A549 (cell line): ENCODE data around the gene TSPO. TPM values are rescaled to one million over a fixed set of nuclear protein-coding genes. Genes with fewer than 3 reads are reported as not detected.

Experiments used
- ATAC-seq, 2 experiments: fragments of 200-7000 bp in 1 of 2; fragments of >200 bp in 1 of 2; cut with Nextera tagmentation in 1 of 2; cut with Tn5 transposase in 1 of 2; 3 replicates each; pipeline versions ENCODE4 v1.8.0 to v1.9.1; 2018 to 2020; ENCODE audit warnings: mild to moderate bottlenecking in 1 of 2, moderate library complexity in 1 of 2
- CTCF ChIA-PET: fragments of 300-600 bp; sonication (Branson Sonifier 250); formaldehyde crosslinking; extraction: SDS; loops from one replicate; lab custom pipeline; 2021; ENCODE audit warnings: antibody characterized with exemption, inconsistent platforms; lab: Yijun Ruan, JAX
- POLR2A ChIA-PET: fragments of 350-600 bp; formaldehyde crosslinking; extraction: SDS; loops from one replicate; lab custom pipeline; 2021; ENCODE audit warnings: antibody characterized with exemption, inconsistent platforms; lab: Yijun Ruan, JAX
- DNase-seq, 2 experiments: peaks; one replicate each; pipeline versions ENCODE4 v3.0.0 to v3.0.0-alpha.2; 2011 to 2016; ENCODE audit warnings: low read depth in 1 of 2, low spot score in 1 of 2
- FAIRE-seq: peaks from 2 replicates; lab custom pipeline; 2011; peaks lifted over from hg19 to GRCh38; lab: Jason Lieb, UNC
- H3K27ac ChIP-seq, 2 experiments: fragments of >200 bp; sonication (Bioruptor Twin); formaldehyde crosslinking; 3 replicates each; pipeline ENCODE4 v1.5.1; 2016 to 2017
- H3K4me1 ChIP-seq: fragments of >200 bp; sonication (Bioruptor Twin); formaldehyde crosslinking; 3 replicates; pipeline ENCODE4 v1.6.1; 2016
- H3K4me2 ChIP-seq: fragments of >200 bp; sonication (Bioruptor Twin); formaldehyde crosslinking; 3 replicates; pipeline ENCODE4 v1.6.1; 2016
- H3K4me3 ChIP-seq: fragments of >200 bp; sonication (Bioruptor Twin); formaldehyde crosslinking; 3 replicates; pipeline ENCODE4 v1.5.1; 2016
- H3K9me3 ChIP-seq: fragments of >200 bp; sonication (Bioruptor Twin); formaldehyde crosslinking; 3 replicates; pipeline ENCODE4 v1.6.1; 2016
- BHLHE40 ChIP-seq: IDR thresholded peaks from 2 replicates; pipeline ENCODE4 v1.6.1; 2012; ENCODE audit warnings: low read depth, low read length, inconsistent platforms
- CBX2 ChIP-seq: fragments of 200-600 bp; sonication (generic); IDR thresholded peaks from 2 replicates; pipeline ENCODE4 v1.6.1; 2016; ENCODE audit warnings: low read depth, mild to moderate bottlenecking, borderline replicate concordance
- CTCF ChIP-seq: fragments of >200 bp; sonication (Bioruptor Twin); formaldehyde crosslinking; IDR thresholded peaks from 3 replicates; pipeline ENCODE4 v1.5.1; 2016
- EHF ChIP-seq: fragments of 250-450 bp; sonication (Bioruptor Pico); IDR thresholded peaks from 2 replicates; pipeline ENCODE4 v1.5.0; 2020; ENCODE audit warnings: mild to moderate bottlenecking
- GATA3 ChIP-seq: IDR thresholded peaks from 2 replicates; pipeline ENCODE4 v1.6.1; 2012; ENCODE audit warnings: borderline replicate concordance
- HEYL ChIP-seq: fragments of 250-450 bp; sonication (Bioruptor Pico); IDR thresholded peaks from 2 replicates; pipeline ENCODE4 v1.8.0; 2021; ENCODE audit warnings: mild to moderate bottlenecking, moderate library complexity
- HOXB5 ChIP-seq: fragments of 250-450 bp; sonication (Bioruptor Pico); IDR thresholded peaks from 2 replicates; pipeline ENCODE4 v1.5.0; 2020; ENCODE audit warnings: mild to moderate bottlenecking, moderate library complexity
- JUN ChIP-seq, 2 experiments: fragments of >200 bp; sonication (Bioruptor Twin); formaldehyde crosslinking; IDR thresholded peaks; 2 replicates in 1 of 2; 3 replicates in 1 of 2; pipeline ENCODE4 v1.6.1; 2016 to 2017
- JUNB ChIP-seq: fragments of >200 bp; sonication (Bioruptor Twin); formaldehyde crosslinking; IDR thresholded peaks from 2 replicates; pipeline ENCODE4 v1.6.1; 2016
- MAX ChIP-seq: IDR thresholded peaks from 2 replicates; pipeline ENCODE4 v1.6.1; 2012
- MYC ChIP-seq: IDR thresholded peaks from 2 replicates; pipeline ENCODE4 v1.6.1; 2012; ENCODE audit warnings: mild to moderate bottlenecking, inconsistent platforms, low read length, improper control_type of control experiment, borderline replicate concordance
- NFE2L2 ChIP-seq: fragments of 150-350 bp; conservative IDR thresholded peaks from 2 replicates; pipeline ENCODE4 v1.6.1; 2014; ENCODE audit warnings: low read length
- NR3C1 ChIP-seq: fragments of >200 bp; sonication (Bioruptor Twin); formaldehyde crosslinking; IDR thresholded peaks from 3 replicates; pipeline ENCODE4 v1.6.1; 2017
- PHF8 ChIP-seq: fragments of 200-600 bp; sonication (generic); IDR thresholded peaks from 2 replicates; pipeline ENCODE4 v1.6.1; 2016; ENCODE audit warnings: low read depth, mild to moderate bottlenecking, antibody characterized with exemption, moderate library complexity, borderline replicate concordance
- RARB ChIP-seq: fragments of 250-450 bp; sonication (Bioruptor Pico); IDR thresholded peaks from 2 replicates; pipeline ENCODE4 v1.8.0; 2021; ENCODE audit warnings: mild to moderate bottlenecking, moderate library complexity
- RCOR1 ChIP-seq: fragments of 150-350 bp; IDR thresholded peaks from 2 replicates; pipeline ENCODE4 v1.6.1; 2014; ENCODE audit warnings: antibody characterized with exemption, low read length, low read depth
- REST ChIP-seq: fragments of 200-600 bp; sonication (generic); IDR thresholded peaks from 2 replicates; pipeline ENCODE4 v1.6.1; 2016; ENCODE audit warnings: antibody characterized with exemption, mild to moderate bottlenecking, moderate library complexity
- SMC3 ChIP-seq: fragments of >200 bp; sonication (Bioruptor Twin); formaldehyde crosslinking; IDR thresholded peaks from 3 replicates; pipeline ENCODE4 v1.6.1; 2018; ENCODE audit warnings: inconsistent platforms
- SREBF2 ChIP-seq: fragments of 450-650 bp; IDR thresholded peaks from 2 replicates; pipeline ENCODE4 v1.6.1; 2014; ENCODE audit warnings: mild to moderate bottlenecking, moderate library complexity
- TP53 ChIP-seq: fragments of 250-450 bp; sonication (Bioruptor Pico); IDR thresholded peaks from 2 replicates; pipeline ENCODE4 v1.5.0; 2021; ENCODE audit warnings: mild to moderate bottlenecking, moderate library complexity
- ZC3H11A ChIP-seq: fragments of 450-650 bp; IDR thresholded peaks from 2 replicates; pipeline ENCODE4 v1.6.1; 2014; ENCODE audit warnings: antibody characterized with exemption, mild to moderate bottlenecking
- WGBS: methylation state at CpG from one replicate; pipeline ENCODE4 v1.1.6; 2017; ENCODE audit errors: missing lambda C conversion rate; 5-methylcytosine and 5-hydroxymethylcytosine counted together
- polyA plus RNA-seq, 4 experiments: library from polyadenylated mRNA; depleted of rRNA in 3 of 4; stranded (reverse); fragments of >200 nt; fragmentation: RNase III in 1 of 4; extraction: RNeasy Plus Mini Kit Qiagen cat#74134 plus additional on column Dnase treatment in 1 of 4; gene quantifications; 2 replicates in 3 of 4; 3 replicates in 1 of 4; pipeline ENCODE4 v1.2.3, GENCODE V29; 2011 to 2017

Gene TSPO
- polyA plus RNA-seq, 2 of the 4 experiments (the other 2 are of a cell fraction) = 43.2 to 94.4 TPM

GRCh38 chr22:43198126-43198525 is 46.8 kb downstream of the TSPO start:
- no peaks in the 10 kb centered on the region for H3K4me1 ChIP-seq
- no peak for TF ChIP-seq CTCF
- TF ChIP-seq HOXB5 (CRISPR knock-in tag) = no peak
- TF ChIP-seq CBX2 = no peak
- TF ChIP-seq TP53 = no peak
- TF ChIP-seq NR3C1 = no peak
- no peak for TF ChIP-seq JUNB
- no peak for TF ChIP-seq JUN (IDR thresholded peaks at IDR 0.05)
- ChIA-PET POLR2A (interaction anchor here (0.8 kb wide), 1 partner anchor 10 kb away, joined by 3 read pairs; no protein-coding TSS in a partner anchor), CTCF (interaction anchor here (2.1 kb wide), 1 partner anchor 11 kb away, joined by 10 read pairs; the partner anchor contains the start of gene TTLL12)
- no peak for ATAC-seq
- H3K4me2 ChIP-seq = no peak overlapping the region
- H3K9me3 ChIP-seq = no peaks in the 10 kb centered on the region
- no peak overlapping the region for H3K4me3 ChIP-seq
- DNase-seq = no peak
- H3K27ac ChIP-seq = no peak overlapping the region
- no peak for FAIRE-seq
- WGBS = 77% methylated on average over 4 of the region's 5 CpGs

- no peaks in the 10 kb centered on the region for H3K4me1 ChIP-seq
- FAIRE-seq = no peak
Measured at GRCh38 chr22:43198936-43199335, 47.6 kb downstream of the TSPO start.

More at GRCh38 chr22:43198936-43199335, 47.6 kb downstream of the TSPO start:
- TF ChIP-seq NFE2L2 = no peak
- TF ChIP-seq EHF (CRISPR knock-in tag) = no peak
- TF ChIP-seq HEYL (CRISPR knock-in tag) = no peak
- TF ChIP-seq BHLHE40 = no peak
- TF ChIP-seq CBX2 = no peak
- no peak for TF ChIP-seq SMC3
- no peak for TF ChIP-seq ZC3H11A
- no peak for TF ChIP-seq PHF8
- TF ChIP-seq REST = no peak
- TF ChIP-seq MYC = no peak
- no peak for TF ChIP-seq RARB
- TF ChIP-seq HOXB5 (CRISPR knock-in tag) = no peak
- no peak for TF ChIP-seq GATA3
- TF ChIP-seq RCOR1 = no peak
- no peak for TF ChIP-seq TP53
- no peak for TF ChIP-seq SREBF2
- TF ChIP-seq MAX = no peak
- POLR2A ChIA-PET = no interaction called here
- Histone ChIP-seq H3K4me2 (no peak overlapping the region; the same call in 2 of the 3 replicates), H3K4me3 (no peak overlapping the region), H3K27ac (0 out of 6 replicates have a peak overlapping the region, but pooled peaks of 1 of the 2 experiments have one; percentile 14), H3K9me3 (no peaks in the 10 kb centered on the region)
- DNase-seq (no peak), ATAC-seq (no peak)
- 36% methylated on average over 9 of the region's 9 CpGs for WGBS
- CTCF ChIA-PET = no interaction called here
